Effector memory CD8-positive, alpha-beta T cell (primary cell): ENCODE measurements around the gene GRIK1.
A peak's percentile ranks its signal among the peaks of the same experiment; 100 is the strongest.

Experiments used
- ATAC-seq: fragments of 150-1000 bp; cut with Tn5 transposase; replicated peaks from 2 replicates; pipeline ENCODE4 v1.10.0; 2021; ENCODE audit warnings: mild to moderate bottlenecking, moderate library complexity
- DNase-seq, 3 experiments: peaks; one replicate each; pipeline ENCODE4 v3.0.0; 2021
- H3K27ac Mint-ChIP-seq, 2 donors: one replicate each; pipeline ENCODE4 v1.8.0; 2022; ENCODE audit warnings: mild to moderate bottlenecking in 2 of 2, mixed read lengths in 2 of 2, moderate library complexity in 2 of 2
- H3K27me3 Mint-ChIP-seq, 2 donors: one replicate each; pipeline ENCODE4 v1.8.0; 2022; ENCODE audit warnings: mixed read lengths in 2 of 2
- H3K36me3 Mint-ChIP-seq: one replicate; pipeline ENCODE4 v1.8.0; 2022; ENCODE audit warnings: mild to moderate bottlenecking, moderate library complexity, mixed read lengths; ENCODE audit not compliant: insufficient read depth
- H3K4me1 Mint-ChIP-seq, 2 donors: one replicate each; pipeline ENCODE4 v1.8.0; 2022; ENCODE audit warnings: low read depth in 2 of 2, mixed read lengths in 2 of 2
- H3K4me3 Mint-ChIP-seq, 2 donors: one replicate each; pipeline ENCODE4 v1.8.0; 2022; ENCODE audit warnings: mild to moderate bottlenecking in 2 of 2, mixed read lengths in 2 of 2, moderate library complexity in 2 of 2
- H3K9me3 Mint-ChIP-seq, 2 donors: one replicate each; pipeline ENCODE4 v1.8.0; 2022; ENCODE audit warnings: mixed read lengths in 2 of 2

GRIK1 gene

DNA sequence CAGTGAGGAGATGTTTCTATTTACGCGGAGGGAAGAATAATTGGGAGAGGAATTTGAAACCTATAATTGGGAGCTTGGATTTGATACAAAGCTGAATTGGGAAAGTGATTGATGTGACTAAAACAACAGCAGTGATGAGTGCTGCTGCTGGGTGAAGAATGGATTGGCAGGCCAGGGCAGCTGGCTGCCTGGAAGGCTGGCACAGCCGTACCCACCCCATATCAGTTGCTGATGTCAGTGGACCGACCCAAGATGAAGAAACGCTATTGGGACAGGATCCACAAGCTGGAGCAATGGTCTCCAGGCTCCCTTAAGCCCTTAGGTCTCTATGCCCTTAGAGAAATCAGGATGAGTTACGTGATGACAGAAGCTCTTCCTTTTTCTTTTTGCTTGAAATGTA, 47.4 kb downstream of the GRIK1 start:
- ATAC-seq (no peak), DNase-seq (no peak)
- H3K27ac Mint-ChIP-seq, result no peak overlapping the region
- no peaks in the 10 kb centered on the region for H3K36me3 Mint-ChIP-seq
- H3K4me1 Mint-ChIP-seq, result no peaks in the 10 kb centered on the region
- H3K9me3 Mint-ChIP-seq, result peaks cover 5 to 14% of the 10 kb centered on the region in 2 donors
- H3K4me3 Mint-ChIP-seq, result no peak overlapping the region
- H3K27me3 Mint-ChIP-seq, result no peaks in the 10 kb centered on the region

DNA sequence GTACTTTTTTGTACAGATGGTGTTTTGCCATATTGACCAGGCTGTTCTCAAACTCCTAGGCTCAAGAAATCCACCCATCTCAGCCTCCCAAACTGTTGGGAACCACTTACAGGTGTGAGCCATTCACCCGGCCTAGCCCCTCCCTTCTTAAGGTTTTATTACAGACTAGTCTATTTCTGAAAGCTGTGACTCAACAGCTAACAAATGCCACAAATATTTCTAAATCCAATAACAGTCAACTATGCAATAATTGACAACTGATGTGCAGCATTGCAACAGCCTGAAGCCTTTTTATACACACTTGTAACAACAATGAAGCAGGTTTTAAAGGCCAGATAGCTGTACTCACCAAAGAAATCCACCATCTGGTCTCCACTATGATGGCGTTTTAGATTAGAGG, 51.4 kb downstream of the GRIK1 start:
- ATAC-seq (no peak), DNase-seq (no peak)
- Mint-ChIP-seq H3K4me3 (no peak overlapping the region), H3K9me3 (peaks cover 7% of the 10 kb centered on the region in 2 donors), H3K27me3 (no peaks in the 10 kb centered on the region), H3K36me3 (no peaks in the 10 kb centered on the region), H3K4me1 (no peaks in the 10 kb centered on the region), H3K27ac (no peak overlapping the region)

GRCh38 chr21:29887313-29888009, 52.3 kb downstream of the GRIK1 start:
- no peaks in the 10 kb centered on the region for H3K36me3 Mint-ChIP-seq
- H3K27me3 Mint-ChIP-seq, result no peaks in the 10 kb centered on the region
- no peak overlapping the region for H3K4me3 Mint-ChIP-seq

DNA sequence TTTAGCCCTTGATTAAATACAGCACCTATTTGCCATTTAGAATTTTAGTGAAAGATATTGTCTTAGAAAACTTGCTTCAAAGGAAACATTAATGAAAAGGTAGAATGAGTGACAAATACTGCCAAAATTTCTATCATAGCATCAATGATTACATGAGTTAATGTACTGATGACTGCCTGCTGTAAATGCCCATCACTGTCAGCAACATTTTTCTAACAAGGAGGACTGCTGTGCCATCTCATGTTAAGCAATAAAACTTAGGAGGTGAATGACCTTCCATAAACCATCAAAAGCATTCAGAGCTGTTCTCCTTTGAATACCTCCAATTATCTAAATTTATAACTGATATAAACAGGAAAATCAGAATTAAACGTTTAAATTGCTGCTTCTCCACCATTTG, 54.3 kb downstream of the GRIK1 start:
- DNase-seq, result no peak
- H3K4me3 Mint-ChIP-seq, result no peak overlapping the region
- no peak for ATAC-seq
- no peaks in the 10 kb centered on the region for H3K4me1 Mint-ChIP-seq
- no peak overlapping the region for H3K27ac Mint-ChIP-seq
- no peaks in the 10 kb centered on the region for H3K27me3 Mint-ChIP-seq
- peaks cover 4 to 7% of the 10 kb centered on the region in 2 donors for H3K9me3 Mint-ChIP-seq
- H3K36me3 Mint-ChIP-seq, result no peaks in the 10 kb centered on the region

More at GRCh38 chr21:29887313-29888009, 52.3 kb downstream of the GRIK1 start:
- Mint-ChIP-seq H3K27ac (no peak overlapping the region), H3K9me3 (peaks cover 7% of the 10 kb centered on the region in 2 donors), H3K4me1 (no peaks in the 10 kb centered on the region)
- no peak for DNase-seq
- no peak for ATAC-seq

DNA sequence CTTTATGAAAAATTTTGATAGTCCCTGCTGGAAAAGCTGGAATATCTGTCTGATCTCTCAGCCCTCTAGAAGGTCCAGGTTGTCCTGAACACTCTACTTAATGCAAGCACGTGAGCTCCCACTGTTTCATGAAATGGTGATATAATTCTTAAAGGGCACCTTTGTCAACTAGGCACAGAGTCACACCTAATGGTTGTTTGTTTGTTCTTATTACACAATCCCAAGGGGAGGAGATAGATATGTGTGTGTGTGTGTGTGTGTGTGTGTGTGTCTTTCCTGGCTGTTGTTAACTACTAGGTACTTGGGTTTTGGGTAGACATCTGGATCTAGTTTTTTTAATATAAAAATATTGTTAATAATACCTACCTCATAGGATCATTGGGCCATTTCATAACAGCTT, 63.9 kb downstream of the GRIK1 start:
- ATAC-seq (no peak), DNase-seq (no peak)
- no peaks in the 10 kb centered on the region for H3K27me3 Mint-ChIP-seq
- H3K36me3 Mint-ChIP-seq, result peaks cover 2% of the 10 kb centered on the region
- H3K4me1 Mint-ChIP-seq, result no peaks in the 10 kb centered on the region
- no peak overlapping the region for H3K27ac Mint-ChIP-seq
- no peak overlapping the region for H3K4me3 Mint-ChIP-seq
- H3K9me3 Mint-ChIP-seq, result peaks cover 8 to 9% of the 10 kb centered on the region in 2 donors

- Mint-ChIP-seq H3K27me3 (no peaks in the 10 kb centered on the region), H3K4me1 (no peaks in the 10 kb centered on the region), H3K27ac (no peak overlapping the region), H3K4me3 (no peak overlapping the region), H3K9me3 (peaks cover 11% of the 10 kb centered on the region in 2 donors), H3K36me3 (peaks cover 2% of the 10 kb centered on the region)
- DNase-seq (no peak), ATAC-seq (no peak)
Observed at GRCh38 chr21:29875036-29875716, 64.6 kb downstream of the GRIK1 start.

DNA sequence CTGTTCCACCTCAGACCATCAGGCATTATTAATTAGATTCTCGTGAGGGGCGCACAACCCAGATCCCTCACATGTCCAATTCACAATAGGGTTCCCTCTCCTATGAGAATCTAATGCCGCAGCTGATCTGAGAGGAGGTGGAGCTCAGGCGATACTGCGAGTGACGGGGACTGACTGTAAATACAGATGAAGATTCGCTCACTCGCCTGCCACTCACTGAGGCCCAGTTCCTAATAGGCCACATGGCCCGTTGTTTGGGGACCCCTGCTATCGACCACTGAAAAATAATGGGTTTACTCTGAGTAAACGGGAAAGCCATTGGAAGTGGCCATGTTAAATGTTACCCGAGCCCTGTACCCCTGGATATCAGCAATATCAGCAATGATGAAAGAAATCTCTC, 65.9 kb downstream of the GRIK1 start:
- no peak for DNase-seq
- Mint-ChIP-seq H3K9me3 (peaks cover 11% of the 10 kb centered on the region in 2 donors), H3K36me3 (peaks cover 2% of the 10 kb centered on the region), H3K27ac (no peak overlapping the region), H3K4me1 (no peaks in the 10 kb centered on the region), H3K4me3 (no peak overlapping the region), H3K27me3 (no peaks in the 10 kb centered on the region)
- ATAC-seq, result no peak

GRCh38 chr21:29870814-29871213, 69.0 kb downstream of the GRIK1 start:
- Mint-ChIP-seq H3K36me3 (peaks cover 2% of the 10 kb centered on the region), H3K27me3 (no peaks in the 10 kb centered on the region), H3K4me1 (no peaks in the 10 kb centered on the region), H3K27ac (no peak overlapping the region), H3K4me3 (no peak overlapping the region), H3K9me3 (peaks cover 5 to 12% of the 10 kb centered on the region in 2 donors)
- DNase-seq (no peak), ATAC-seq (no peak)

DNA sequence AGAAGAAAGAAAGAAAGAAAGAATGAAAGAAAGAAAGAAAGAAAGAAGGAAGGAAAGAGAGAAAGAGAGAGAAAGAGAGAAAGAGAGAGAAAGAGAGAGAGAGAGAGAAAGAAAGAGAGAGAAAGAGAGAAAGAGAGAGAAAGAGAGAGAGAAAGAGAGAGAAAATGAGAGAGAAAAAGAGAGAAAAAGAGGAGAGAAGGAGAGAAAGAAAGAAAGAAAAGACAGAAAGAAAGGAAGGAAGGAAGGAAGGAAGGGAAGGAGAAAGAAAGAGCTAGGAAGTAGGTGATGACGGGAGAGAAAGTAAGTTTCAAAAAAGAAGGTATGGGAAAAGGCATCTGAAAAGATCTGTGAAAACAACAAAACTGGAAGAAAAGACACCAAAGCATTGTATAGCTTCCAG, 72.0 kb downstream of the GRIK1 start:
- H3K27me3 Mint-ChIP-seq, result no peaks in the 10 kb centered on the region
- H3K36me3 Mint-ChIP-seq, result no peaks in the 10 kb centered on the region
- no peaks in the 10 kb centered on the region for H3K4me1 Mint-ChIP-seq
- no peak overlapping the region for H3K27ac Mint-ChIP-seq
- no peak for ATAC-seq
- peaks cover 5 to 9% of the 10 kb centered on the region in 2 donors for H3K9me3 Mint-ChIP-seq
- DNase-seq, result no peak
- no peak overlapping the region for H3K4me3 Mint-ChIP-seq

GRCh38 chr21:29860346-29860745, 79.5 kb downstream of the GRIK1 start:
- Mint-ChIP-seq H3K27ac (no peak overlapping the region), H3K4me3 (no peak overlapping the region), H3K4me1 (no peaks in the 10 kb centered on the region), H3K9me3 (peaks cover 0 to 3% of the 10 kb centered on the region in 2 donors), H3K36me3 (no peaks in the 10 kb centered on the region), H3K27me3 (no peaks in the 10 kb centered on the region)
- ATAC-seq, result no peak
- DNase-seq, result no peak

GRCh38 chr21:29857150-29857549, 82.6 kb downstream of the GRIK1 start:
- Mint-ChIP-seq H3K27ac (no peak overlapping the region), H3K36me3 (no peaks in the 10 kb centered on the region), H3K27me3 (no peaks in the 10 kb centered on the region), H3K4me1 (no peaks in the 10 kb centered on the region), H3K4me3 (no peak overlapping the region), H3K9me3 (peaks cover 3 to 5% of the 10 kb centered on the region in 2 donors)
- DNase-seq (no peak), ATAC-seq (no peak)

DNA sequence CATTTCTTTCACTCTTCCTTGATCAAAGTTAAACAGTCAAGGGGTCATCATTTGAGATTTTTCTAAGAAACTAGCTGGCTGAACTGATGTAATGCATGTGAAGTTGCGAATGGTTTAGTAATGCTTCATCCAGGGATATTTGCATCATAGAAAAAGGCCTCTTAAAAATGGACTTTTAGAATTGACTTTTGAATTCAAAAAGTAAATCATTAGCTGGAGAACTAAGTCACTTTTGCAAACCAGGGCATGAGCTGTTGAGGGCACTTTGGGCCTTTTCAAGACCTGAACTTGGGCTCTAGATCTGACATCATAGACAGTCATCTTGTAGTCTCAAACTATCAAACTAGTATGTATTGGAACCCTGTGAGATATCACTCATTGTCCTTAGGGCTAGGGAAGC, 85.0 kb downstream of the GRIK1 start:
- Mint-ChIP-seq H3K4me1 (no peaks in the 10 kb centered on the region), H3K27ac (no peak overlapping the region), H3K27me3 (no peaks in the 10 kb centered on the region), H3K4me3 (no peak overlapping the region), H3K9me3 (peaks cover 4 to 5% of the 10 kb centered on the region in 2 donors), H3K36me3 (no peaks in the 10 kb centered on the region)
- ATAC-seq (no peak), DNase-seq (no peak)

- H3K36me3 Mint-ChIP-seq, result no peaks in the 10 kb centered on the region
- H3K27ac Mint-ChIP-seq, result no peak overlapping the region
- H3K9me3 Mint-ChIP-seq, result peaks cover 5 to 7% of the 10 kb centered on the region in 2 donors
- no peak for DNase-seq
- H3K27me3 Mint-ChIP-seq, result no peaks in the 10 kb centered on the region
- no peak overlapping the region for H3K4me3 Mint-ChIP-seq
- no peak for ATAC-seq
- no peaks in the 10 kb centered on the region for H3K4me1 Mint-ChIP-seq
Observed at GRCh38 chr21:29851611-29852010, 88.2 kb downstream of the GRIK1 start.

- Mint-ChIP-seq H3K27ac (no peak overlapping the region), H3K27me3 (no peaks in the 10 kb centered on the region), H3K9me3 (peaks cover 5 to 7% of the 10 kb centered on the region in 2 donors), H3K4me1 (no peaks in the 10 kb centered on the region), H3K36me3 (no peaks in the 10 kb centered on the region), H3K4me3 (no peak overlapping the region)
- ATAC-seq, result peak; percentile 46
- no peak for DNase-seq
Observed at GRCh38 chr21:29849735-29850176, 90.0 kb downstream of the GRIK1 start.
